Esophagus squamous epithelium (tissue), 4 donors: ENCODE data around the gene SLC24A3.

Experiments
- POLR2A ChIP-seq, 4 donors: fragments of 450-650 bp; IDR thresholded peaks; one replicate each; pipeline ENCODE4 v1.6.1; 2017; ENCODE audit warnings: antibody characterized with exemption in 4 of 4, mild to moderate bottlenecking in 4 of 4, moderate library complexity in 3 of 4
- TF ChIP-seq, protein P1 (sequence below), 6 experiments: fragments of 450-650 bp in 4 of 6; fragments of 200-600 bp in 2 of 6; sonication (generic) in 2 of 6; IDR thresholded peaks; one replicate each; pipeline ENCODE4 v1.5.1; 2016 to 2019; ENCODE audit warnings: antibody characterized with exemption in 6 of 6, mild to moderate bottlenecking in 4 of 6, moderate library complexity in 4 of 6

DNA sequence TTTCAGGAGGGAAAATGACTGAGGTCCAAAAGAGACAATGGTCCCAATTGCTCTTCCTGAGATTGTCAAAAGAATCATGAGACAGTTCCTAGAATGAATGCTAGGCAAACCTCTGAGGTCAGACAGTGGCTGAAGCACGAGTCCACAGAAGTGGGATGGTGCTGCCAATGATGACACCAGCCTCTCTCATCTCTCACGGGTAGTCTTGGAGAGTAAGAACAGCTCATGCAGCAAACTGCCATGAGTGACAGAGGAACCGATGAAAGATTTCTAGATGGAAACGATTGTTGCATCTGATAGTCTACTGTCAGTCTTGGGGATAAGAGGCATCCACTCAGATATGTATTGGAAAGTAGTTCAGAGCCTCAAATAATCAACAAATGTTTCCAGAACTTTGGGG lies 188.7 kb downstream of the SLC24A3 start:
- TF ChIP-seq, protein P1, sequence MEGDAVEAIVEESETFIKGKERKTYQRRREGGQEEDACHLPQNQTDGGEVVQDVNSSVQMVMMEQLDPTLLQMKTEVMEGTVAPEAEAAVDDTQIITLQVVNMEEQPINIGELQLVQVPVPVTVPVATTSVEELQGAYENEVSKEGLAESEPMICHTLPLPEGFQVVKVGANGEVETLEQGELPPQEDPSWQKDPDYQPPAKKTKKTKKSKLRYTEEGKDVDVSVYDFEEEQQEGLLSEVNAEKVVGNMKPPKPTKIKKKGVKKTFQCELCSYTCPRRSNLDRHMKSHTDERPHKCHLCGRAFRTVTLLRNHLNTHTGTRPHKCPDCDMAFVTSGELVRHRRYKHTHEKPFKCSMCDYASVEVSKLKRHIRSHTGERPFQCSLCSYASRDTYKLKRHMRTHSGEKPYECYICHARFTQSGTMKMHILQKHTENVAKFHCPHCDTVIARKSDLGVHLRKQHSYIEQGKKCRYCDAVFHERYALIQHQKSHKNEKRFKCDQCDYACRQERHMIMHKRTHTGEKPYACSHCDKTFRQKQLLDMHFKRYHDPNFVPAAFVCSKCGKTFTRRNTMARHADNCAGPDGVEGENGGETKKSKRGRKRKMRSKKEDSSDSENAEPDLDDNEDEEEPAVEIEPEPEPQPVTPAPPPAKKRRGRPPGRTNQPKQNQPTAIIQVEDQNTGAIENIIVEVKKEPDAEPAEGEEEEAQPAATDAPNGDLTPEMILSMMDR (IDR thresholded peaks at IDR 0.05) = no peak
- TF ChIP-seq POLR2A (IDR thresholded peaks at IDR 0.05) = no peak
